Ishikawa (cell line): ENCODE measurements around the gene EEF2K.

ENCODE experiments used
- EP300 ChIP-seq: IDR thresholded peaks from 2 replicates; pipeline ENCODE4 v1.6.1; 2012; ENCODE audit warnings: borderline replicate concordance
- YY1 ChIP-seq: IDR thresholded peaks from 2 replicates; pipeline ENCODE4 v1.6.1; 2012; ENCODE audit warnings: low read depth

DNA sequence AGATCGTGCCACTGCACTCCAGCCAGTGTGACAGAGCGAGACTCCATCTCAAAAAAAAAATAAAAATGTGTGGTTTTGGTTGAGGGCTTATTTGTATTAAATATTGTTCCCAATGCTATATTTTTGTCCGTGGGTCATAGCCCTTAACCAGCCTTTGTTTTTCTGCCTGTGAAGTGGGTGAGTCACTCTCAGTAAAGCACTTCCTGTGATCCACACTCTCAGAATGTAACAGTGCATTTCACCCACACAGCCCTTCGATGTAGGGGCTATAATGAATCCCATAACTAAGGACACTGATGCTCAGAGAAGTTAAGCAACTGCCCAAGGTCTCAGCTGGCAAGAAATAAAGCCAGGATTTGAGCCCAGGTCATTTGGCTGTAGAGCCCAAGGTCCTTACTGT is 56.4 kb downstream of the EEF2K start:
- TF ChIP-seq YY1 (no peak), EP300 (no peak)
